PC-3 (cell line): ENCODE data around the gene CHST3.

Source experiments
- EZH2phosphoT487 ChIP-seq: fragments of 300-600 bp; sonication (generic); IDR thresholded peaks from 2 replicates; pipeline ENCODE4 v1.6.1; 2018; ENCODE audit warnings: mild to moderate bottlenecking, antibody characterized with exemption, low read length, borderline replicate concordance
- TF ChIP-seq, protein P1 (sequence below): fragments of 300-600 bp; sonication (generic); conservative IDR thresholded peaks from 2 replicates; pipeline ENCODE4 v1.5.1; 2017; ENCODE audit warnings: antibody characterized with exemption, low read depth, mild to moderate bottlenecking, low read length

DNA sequence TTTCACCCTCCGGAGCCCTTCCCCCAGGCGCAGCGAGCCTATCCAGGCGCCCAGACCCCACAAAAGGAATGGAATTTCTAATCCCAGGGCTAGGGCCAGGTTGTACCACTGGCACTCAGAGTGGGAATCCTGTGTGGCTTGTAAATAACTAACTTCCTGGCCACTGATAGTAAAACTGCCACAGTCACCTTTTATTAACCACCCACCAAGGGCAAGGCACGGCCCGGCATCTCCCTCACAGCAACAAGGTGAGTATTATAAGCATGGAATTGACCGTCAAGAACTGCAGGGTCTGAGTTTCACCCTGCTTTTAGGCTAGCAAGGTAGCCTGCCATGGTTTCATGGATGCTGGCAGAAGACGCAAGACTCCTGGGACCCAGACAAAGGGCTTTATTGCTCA lies 73.1 kb downstream of the CHST3 start:
- TF ChIP-seq, protein P1, sequence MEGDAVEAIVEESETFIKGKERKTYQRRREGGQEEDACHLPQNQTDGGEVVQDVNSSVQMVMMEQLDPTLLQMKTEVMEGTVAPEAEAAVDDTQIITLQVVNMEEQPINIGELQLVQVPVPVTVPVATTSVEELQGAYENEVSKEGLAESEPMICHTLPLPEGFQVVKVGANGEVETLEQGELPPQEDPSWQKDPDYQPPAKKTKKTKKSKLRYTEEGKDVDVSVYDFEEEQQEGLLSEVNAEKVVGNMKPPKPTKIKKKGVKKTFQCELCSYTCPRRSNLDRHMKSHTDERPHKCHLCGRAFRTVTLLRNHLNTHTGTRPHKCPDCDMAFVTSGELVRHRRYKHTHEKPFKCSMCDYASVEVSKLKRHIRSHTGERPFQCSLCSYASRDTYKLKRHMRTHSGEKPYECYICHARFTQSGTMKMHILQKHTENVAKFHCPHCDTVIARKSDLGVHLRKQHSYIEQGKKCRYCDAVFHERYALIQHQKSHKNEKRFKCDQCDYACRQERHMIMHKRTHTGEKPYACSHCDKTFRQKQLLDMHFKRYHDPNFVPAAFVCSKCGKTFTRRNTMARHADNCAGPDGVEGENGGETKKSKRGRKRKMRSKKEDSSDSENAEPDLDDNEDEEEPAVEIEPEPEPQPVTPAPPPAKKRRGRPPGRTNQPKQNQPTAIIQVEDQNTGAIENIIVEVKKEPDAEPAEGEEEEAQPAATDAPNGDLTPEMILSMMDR = no peak
- no peak for TF ChIP-seq EZH2phosphoT487
